Endothelial cell of umbilical vein (primary cell): ENCODE results near the gene DERA. TPM values are rescaled to one million over a fixed set of nuclear protein-coding genes. Genes with fewer than 3 reads are reported as not detected.

ENCODE experiments used
- BruUV-seq: library from RNA; stranded (reverse); fragments of 400-500 nt; replicated peaks from 2 replicates; lab custom pipeline; 2021; lab: Mats Ljungman, UMichigan
- CTCF ChIA-PET: fragments of 300-600, 350-600 bp; sonication (Branson Sonifier 250); formaldehyde crosslinking; loops from one replicate; lab custom pipeline; 2021; ENCODE audit warnings: antibody characterized with exemption, inconsistent platforms; lab: Charles Lee
- POLR2A ChIA-PET: fragments of 300-600, 350-600 bp; sonication (Branson Sonifier 250); formaldehyde crosslinking; loops from one replicate; lab custom pipeline; 2021; ENCODE audit warnings: antibody characterized with exemption, inconsistent platforms; lab: Charles Lee
- DNase-seq: peaks from one replicate; pipeline ENCODE4 v3.0.0-alpha.2; 2011; ENCODE audit warnings: low read depth, low spot score
- FAIRE-seq: peaks from 2 replicates; lab custom pipeline; 2011; peaks lifted over from hg19 to GRCh38; lab: Jason Lieb, UNC
- H2AFZ ChIP-seq: 2 replicates; pipeline ENCODE4 v1.6.0; 2012; ENCODE audit warnings: low read depth, low read length, control low read depth, inconsistent platforms
- H3K27ac ChIP-seq: 2 replicates; pipeline ENCODE4 v1.5.1; 2011; ENCODE audit warnings: low read depth, mild to moderate bottlenecking, control low read depth, low read length, moderate library complexity; ENCODE audit not compliant: insufficient read depth
- H3K27me3 ChIP-seq, 2 experiments: 2 replicates each; pipeline versions ENCODE4 v1.6.0 to v1.6.1; 2011; ENCODE audit warnings: low read length in 2 of 2, mixed read lengths in 1 of 2; ENCODE audit not compliant: control insufficient read depth in 2 of 2, insufficient read depth in 2 of 2
- H3K36me3 ChIP-seq, 2 experiments: 2 replicates in 1 of 2; 3 replicates in 1 of 2; pipeline ENCODE4 v1.5.1; 2011; ENCODE audit warnings: low read length in 2 of 2, mild to moderate bottlenecking in 1 of 2, moderate library complexity in 1 of 2; ENCODE audit not compliant: control insufficient read depth in 2 of 2, insufficient read depth in 2 of 2; ENCODE audit errors: extremely low read depth in 1 of 2
- H3K4me1 ChIP-seq: 3 replicates; pipeline ENCODE4 v1.5.1; 2011; ENCODE audit warnings: mild to moderate bottlenecking, low read length; ENCODE audit not compliant: control insufficient read depth, insufficient read depth; ENCODE audit errors: extremely low read depth
- H3K4me2 ChIP-seq: 2 replicates; pipeline ENCODE4 v1.6.1; 2011; ENCODE audit warnings: low read length, control low read depth, mixed read lengths; ENCODE audit not compliant: insufficient read depth
- H3K4me3 ChIP-seq, 3 experiments: fragments of 200-600 bp in 1 of 3; sonication (generic), shearing (Covaris generic) in 1 of 3; replicated peaks in 1 of 3; 2 replicates each; pipeline ENCODE4 v1.5.1; 2011 to 2016; ENCODE audit warnings: control low read depth in 3 of 3, low read length in 3 of 3, mild to moderate bottlenecking in 2 of 3, inconsistent platforms in 1 of 3, low read depth in 1 of 3, moderate library complexity in 1 of 3; ENCODE audit not compliant: insufficient read depth in 1 of 3
- H3K79me2 ChIP-seq: 2 replicates; pipeline ENCODE4 v1.6.0; 2012; ENCODE audit warnings: low read length, inconsistent platforms; ENCODE audit not compliant: control insufficient read depth, insufficient read depth
- H3K9ac ChIP-seq: replicated peaks from 2 replicates; pipeline ENCODE3; 2011; ENCODE audit warnings: low read length, control low read depth; ENCODE audit not compliant: insufficient read depth; ENCODE audit errors: extremely low read depth
- H3K9me1 ChIP-seq: replicated peaks from 3 replicates; pipeline ENCODE4 v1.6.0; 2011; ENCODE audit warnings: mild to moderate bottlenecking, low read length; ENCODE audit not compliant: control insufficient read depth, insufficient read depth; ENCODE audit errors: extremely low read depth
- H3K9me3 ChIP-seq: replicated peaks from 2 replicates; pipeline ENCODE4 v1.5.1; 2012; ENCODE audit warnings: low read length, inconsistent platforms; ENCODE audit not compliant: control insufficient read depth, insufficient read depth
- H4K20me1 ChIP-seq: replicated peaks from 2 replicates; pipeline ENCODE3; 2011; ENCODE audit warnings: mild to moderate bottlenecking, low read length; ENCODE audit not compliant: control insufficient read depth, insufficient read depth; ENCODE audit errors: extremely low read depth
- CTCF ChIP-seq, 2 donors: IDR thresholded peaks; 1 replicate in 1 of 2; 2 replicates in 1 of 2; pipeline ENCODE4 v1.5.1; 2011; ENCODE audit warnings: low read length in 2 of 2, mild to moderate bottlenecking in 2 of 2, moderate library complexity in 2 of 2, control low read depth in 1 of 2, inconsistent platforms in 1 of 2, low read depth in 1 of 2; ENCODE audit not compliant: insufficient read depth in 1 of 2; ENCODE audit errors: extremely low read depth in 1 of 2
- EZH2 ChIP-seq: IDR thresholded peaks from 2 replicates; pipeline ENCODE4 v1.6.1; 2012; ENCODE audit warnings: borderline replicate concordance, low read depth, mild to moderate bottlenecking, moderate library complexity, low read length, inconsistent platforms; ENCODE audit not compliant: severe bottlenecking
- FOS ChIP-seq: IDR thresholded peaks from 2 replicates; pipeline ENCODE4 v1.6.1; 2011; ENCODE audit warnings: mild to moderate bottlenecking, low read length, moderate library complexity, borderline replicate concordance; ENCODE audit not compliant: insufficient read depth
- GATA2 ChIP-seq: IDR thresholded peaks from 2 replicates; pipeline ENCODE4 v1.7.0; 2011; ENCODE audit warnings: low read depth, mild to moderate bottlenecking, moderate library complexity, mixed read lengths, low read length; ENCODE audit not compliant: insufficient read length, insufficient read depth
- JUN ChIP-seq: IDR thresholded peaks from 2 replicates; pipeline ENCODE4 v1.6.1; 2011; ENCODE audit warnings: borderline replicate concordance, low read depth; ENCODE audit not compliant: insufficient read length, insufficient read depth
- MYC ChIP-seq: IDR thresholded peaks from one replicate; pipeline ENCODE4 v1.6.1; 2011; ENCODE audit warnings: mild to moderate bottlenecking, low read depth, low read length
- POLR2A ChIP-seq: IDR thresholded peaks from 2 replicates; pipeline ENCODE4 v1.6.1; 2012; ENCODE audit warnings: low read depth, mild to moderate bottlenecking, control low read depth, low read length
- POLR2AphosphoS5 ChIP-seq: IDR thresholded peaks from 2 replicates; pipeline ENCODE4 v1.6.1; 2012; ENCODE audit warnings: low read depth, mild to moderate bottlenecking, control low read depth, low read length, moderate library complexity; ENCODE audit not compliant: insufficient read depth
- dilution Hi-C: fragments of 300-500 bp; cut with MboI; formaldehyde crosslinking; loops from one replicate; pipeline ENCODE4 v1.15.0; 2019; ENCODE audit warnings: low sequenced_read_pairs; ENCODE audit not compliant: extremely low pct_ligation_motif_present
- intact Hi-C: fragments of 100-400 bp; cut with micrococcal nuclease; formaldehyde crosslinking; loops from one replicate; pipeline ENCODE4 v1.10.0; 2022
- polyA plus RNA-seq, 4 experiments: library from polyadenylated mRNA; depleted of rRNA in 3 of 4; stranded (reverse) in 3 of 4; unstranded in 1 of 4; fragments of >200 nt; gene quantifications; 2 replicates each; pipeline versions ENCODE4 v1.2.1 to v1.2.3, GENCODE V29; 2011 to 2012; ENCODE audit warnings: missing spikeins in 1 of 4
- total RNA-seq: library from RNA; stranded (reverse); gene quantifications from 2 replicates; pipeline ENCODE4 v1.2.3, GENCODE V29; 2021
- TF ChIP-seq, protein P1 (sequence below): IDR thresholded peaks from 2 replicates; pipeline ENCODE4 v1.6.1; 2011; ENCODE audit not compliant: insufficient read depth, insufficient read length

DERA gene
- total and polyA plus RNA-seq, 2 donors (not counting 3 experiments of a cell fraction or from before 2014, with no cell fraction given) = 19.8 to 41.5 TPM

DNA sequence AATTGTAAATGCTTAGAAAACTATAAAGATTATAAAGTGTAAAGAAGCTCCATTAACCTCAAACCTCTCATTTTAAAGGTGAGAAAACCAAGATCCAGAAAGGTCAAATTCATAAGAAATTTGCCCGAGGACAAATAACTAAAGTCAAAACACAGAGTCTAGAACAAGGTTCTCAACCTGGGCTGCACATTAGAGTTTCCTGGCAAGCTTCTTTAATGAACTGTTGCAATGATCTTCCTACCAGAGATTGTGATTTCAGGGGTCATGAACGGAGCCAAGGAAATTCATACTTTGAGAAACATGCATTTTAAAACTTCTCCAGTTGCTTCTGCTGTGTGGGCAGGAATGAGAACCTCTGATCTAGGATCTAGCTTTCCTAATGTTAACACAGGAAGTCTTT lies 86.8 kb downstream of the DERA start:
- BruUV-seq = no TSS peak
- dilution Hi-C loops (no loop called here), intact Hi-C loops (no loop called here)
- ChIA-PET CTCF (interaction anchor here (1.7 kb wide), 1 partner anchor 13 kb away, joined by 3 read pairs; no protein-coding TSS in a partner anchor), POLR2A (no interaction called here)
- Histone ChIP-seq H3K36me3 (no peaks in the 10 kb centered on the region), H2AFZ (no peak overlapping the region), H3K9ac (no peak overlapping the region), H3K4me3 (no peak overlapping the region), H3K4me2 (no peak overlapping the region), H3K79me2 (no peaks in the 10 kb centered on the region), H3K9me3 (no peaks in the 10 kb centered on the region), H3K27me3 (no peaks in the 10 kb centered on the region), H3K4me1 (no peaks in the 10 kb centered on the region), H3K27ac (no peak overlapping the region), H4K20me1 (no peaks in the 10 kb centered on the region), H3K9me1 (no peaks in the 10 kb centered on the region)
- no peak for TF ChIP-seq GATA2
- TF ChIP-seq POLR2A = no peak
- TF ChIP-seq, protein P1, sequence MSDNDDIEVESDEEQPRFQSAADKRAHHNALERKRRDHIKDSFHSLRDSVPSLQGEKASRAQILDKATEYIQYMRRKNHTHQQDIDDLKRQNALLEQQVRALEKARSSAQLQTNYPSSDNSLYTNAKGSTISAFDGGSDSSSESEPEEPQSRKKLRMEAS = no peak
- no peak for TF ChIP-seq CTCF (IDR thresholded peaks at IDR 0.05; ENCODE audit: extremely low read depth in 1 of 2, insufficient read depth in 1 of 2, low read depth in 1 of 2, low read length in 2 of 2)
- no peak for TF ChIP-seq EZH2
- TF ChIP-seq POLR2AphosphoS5 = no peak
- no peak for TF ChIP-seq JUN
- TF ChIP-seq MYC = no peak
- no peak for TF ChIP-seq FOS
- DNase-seq (no peak), FAIRE-seq (no peak)
